ENCODE measurements around the gene APOBEC3C.
"Not testable (repeated sequence)": the region's sequence is repeated elsewhere in the genome, so short reads cannot be mapped to it uniquely, and the experiment has no call there.

Gene APOBEC3C

GRCh38 chr22:38984224-38984623 is 29.8 kb upstream of the APOBEC3C start:
- no peak for DNase-seq

- DNase-seq: peak in 3 of 4 experiments; percentile 14 to 54 (median 37)
Observed at GRCh38 chr22:38984784-38985757, 29.0 kb upstream of the APOBEC3C start.

- no peak for DNase-seq
Observed at GRCh38 chr22:38986629-38987028, 27.4 kb upstream of the APOBEC3C start.

GRCh38 chr22:38987171-38987895 is 26.7 kb upstream of the APOBEC3C start:
- DNase-seq: no peak

GRCh38 chr22:38989466-38989865 is 24.6 kb upstream of the APOBEC3C start:
- DNase-seq: no peak

GRCh38 chr22:38992871-38993371 is 21.1 kb upstream of the APOBEC3C start:
- DNase-seq: not testable (repeated sequence)

- DNase-seq: no peak
Observed at GRCh38 chr22:38996105-38996504, 18.0 kb upstream of the APOBEC3C start.

GRCh38 chr22:38997518-38997917 is 16.5 kb upstream of the APOBEC3C start:
- no peak for DNase-seq

GRCh38 chr22:39003165-39003638 is 10.9 kb upstream of the APOBEC3C start:
- DNase-seq: peak; percentile 19 to 47 (median 22)

GRCh38 chr22:39007177-39007576 is 6.9 kb upstream of the APOBEC3C start:
- no peak for DNase-seq

- DNase-seq: not testable (repeated sequence)
Observed at GRCh38 chr22:39008271-39008850, 5.7 kb upstream of the APOBEC3C start.

GRCh38 chr22:39010946-39011345 is 3.1 kb upstream of the APOBEC3C start:
- DNase-seq: no peak

- DNase-seq: no peak
Observed at GRCh38 chr22:39012533-39013511, 1.2 kb upstream of the APOBEC3C start.

GRCh38 chr22:39013561-39013941 is 506 bp upstream of the APOBEC3C start:
- DNase-seq: not testable (repeated sequence)

- DNase-seq: not testable (repeated sequence)
Observed at GRCh38 chr22:39014723-39015121, 665 bp downstream of the APOBEC3C start.

- DNase-seq: no peak
Observed at GRCh38 chr22:39016592-39016991, 2.5 kb downstream of the APOBEC3C start.

- no peak for DNase-seq
Observed at GRCh38 chr22:39017596-39018365, 3.7 kb downstream of the APOBEC3C start.

GRCh38 chr22:39020021-39020651 is 6.1 kb downstream of the APOBEC3C start:
- DNase-seq: not testable (repeated sequence)

GRCh38 chr22:39021552-39022250 is 7.6 kb downstream of the APOBEC3C start:
- no peak for DNase-seq

Data from activated naive CD4-positive, alpha-beta T cell (primary cell).